HEK293 (cell line): ENCODE measurements around the gene TNN.

Source experiments
- ZNF121 ChIP-seq: fragments of 450-650 bp; formaldehyde crosslinking; IDR thresholded peaks from 2 replicates; pipeline ENCODE4 v1.5.1; 2016; ENCODE audit warnings: missing biosample characterization, missing genetic modification characterization
- TF ChIP-seq, protein P1 (sequence below): fragments of 450-650 bp; formaldehyde crosslinking; IDR thresholded peaks from 2 replicates; pipeline ENCODE4 v1.5.1; 2016; ENCODE audit warnings: missing biosample characterization, missing genetic modification characterization
- TF ChIP-seq, protein P2 (sequence below): fragments of 450-650 bp; formaldehyde crosslinking; optimal IDR thresholded peaks from 2 replicates; pipeline ENCODE3; 2016; ENCODE audit warnings: missing biosample characterization, mild to moderate bottlenecking, missing genetic modification characterization

DNA sequence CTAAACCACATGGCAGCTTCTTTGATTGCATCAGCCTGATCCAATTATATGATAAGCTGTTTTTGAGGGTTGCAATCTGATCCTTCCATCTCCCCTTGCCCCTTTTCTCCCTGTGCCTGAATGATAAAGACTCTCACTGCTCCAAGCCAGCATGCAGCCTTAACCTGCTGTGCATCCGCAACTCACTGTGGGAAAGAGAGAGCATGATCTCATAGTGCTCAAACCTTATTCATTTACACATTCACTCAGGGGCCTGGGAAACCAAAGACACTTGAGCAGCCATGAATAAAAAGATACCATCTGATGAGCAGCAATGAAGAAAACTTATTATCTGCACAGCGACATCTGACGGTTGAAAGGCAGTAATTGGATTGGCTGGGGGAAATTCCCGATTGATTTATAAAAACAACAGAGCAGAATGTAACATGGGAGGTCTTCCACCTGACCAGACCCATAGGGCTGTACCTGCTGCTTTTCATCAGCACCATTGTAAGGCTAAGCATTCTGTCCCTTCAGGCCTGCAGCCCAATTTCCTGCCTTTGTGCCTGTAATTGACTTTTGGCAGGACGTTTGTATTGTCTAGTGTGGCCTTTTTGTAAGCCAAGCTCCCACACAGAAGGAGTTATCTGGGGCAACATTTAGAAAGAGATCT, 62.5 kb downstream of the TNN start:
- TF ChIP-seq, protein P1, sequence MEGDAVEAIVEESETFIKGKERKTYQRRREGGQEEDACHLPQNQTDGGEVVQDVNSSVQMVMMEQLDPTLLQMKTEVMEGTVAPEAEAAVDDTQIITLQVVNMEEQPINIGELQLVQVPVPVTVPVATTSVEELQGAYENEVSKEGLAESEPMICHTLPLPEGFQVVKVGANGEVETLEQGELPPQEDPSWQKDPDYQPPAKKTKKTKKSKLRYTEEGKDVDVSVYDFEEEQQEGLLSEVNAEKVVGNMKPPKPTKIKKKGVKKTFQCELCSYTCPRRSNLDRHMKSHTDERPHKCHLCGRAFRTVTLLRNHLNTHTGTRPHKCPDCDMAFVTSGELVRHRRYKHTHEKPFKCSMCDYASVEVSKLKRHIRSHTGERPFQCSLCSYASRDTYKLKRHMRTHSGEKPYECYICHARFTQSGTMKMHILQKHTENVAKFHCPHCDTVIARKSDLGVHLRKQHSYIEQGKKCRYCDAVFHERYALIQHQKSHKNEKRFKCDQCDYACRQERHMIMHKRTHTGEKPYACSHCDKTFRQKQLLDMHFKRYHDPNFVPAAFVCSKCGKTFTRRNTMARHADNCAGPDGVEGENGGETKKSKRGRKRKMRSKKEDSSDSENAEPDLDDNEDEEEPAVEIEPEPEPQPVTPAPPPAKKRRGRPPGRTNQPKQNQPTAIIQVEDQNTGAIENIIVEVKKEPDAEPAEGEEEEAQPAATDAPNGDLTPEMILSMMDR (tag by site-specific recombination): no peak
- TF ChIP-seq, protein P2, sequence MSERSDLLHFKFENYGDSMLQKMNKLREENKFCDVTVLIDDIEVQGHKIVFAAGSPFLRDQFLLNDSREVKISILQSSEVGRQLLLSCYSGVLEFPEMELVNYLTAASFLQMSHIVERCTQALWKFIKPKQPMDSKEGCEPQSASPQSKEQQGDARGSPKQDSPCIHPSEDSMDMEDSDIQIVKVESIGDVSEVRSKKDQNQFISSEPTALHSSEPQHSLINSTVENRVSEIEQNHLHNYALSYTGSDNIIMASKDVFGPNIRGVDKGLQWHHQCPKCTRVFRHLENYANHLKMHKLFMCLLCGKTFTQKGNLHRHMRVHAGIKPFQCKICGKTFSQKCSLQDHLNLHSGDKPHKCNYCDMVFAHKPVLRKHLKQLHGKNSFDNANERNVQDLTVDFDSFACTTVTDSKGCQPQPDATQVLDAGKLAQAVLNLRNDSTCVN (tag by site-specific recombination): no peak
- TF ChIP-seq ZNF121: no peak
